H1 (cell line): ENCODE results near the gene BIN1. TPM values are rescaled to one million over a fixed set of nuclear protein-coding genes. Genes with fewer than 3 reads are reported as not detected.

Source experiments
- CTCF ChIA-PET: fragments of 300-600 bp; sonication (Branson Sonifier 250); formaldehyde crosslinking; loops from one replicate; lab custom pipeline; 2021; ENCODE audit not compliant: partially characterized antibody; lab: Charles Lee
- POLR2A ChIA-PET: fragments of 300-600 bp; sonication (Branson Sonifier 250); formaldehyde crosslinking; loops from one replicate; lab custom pipeline; 2021; ENCODE audit warnings: inconsistent platforms; ENCODE audit not compliant: partially characterized antibody; lab: Charles Lee
- DNase-seq, 2 experiments: peaks; one replicate each; pipeline versions ENCODE4 v3.0.0 to v3.0.0-alpha.2; 2010 to 2022; ENCODE audit warnings: low spot score in 2 of 2, low read depth in 1 of 2, mixed read lengths in 1 of 2
- FAIRE-seq: peaks from 2 replicates; lab custom pipeline; 2011; peaks lifted over from hg19 to GRCh38; lab: Jason Lieb, UNC
- H2AFZ ChIP-seq: 2 replicates; pipeline ENCODE4 v1.8.1; 2012; ENCODE audit warnings: low read length, inconsistent platforms
- H2AK5ac ChIP-seq: 2 replicates; pipeline ENCODE4 v1.6.1; 2013; ENCODE audit warnings: low read depth, low read length
- H2BK120ac ChIP-seq: replicated peaks from 2 replicates; pipeline ENCODE3; 2013; ENCODE audit warnings: low read depth, low read length, inconsistent platforms
- H2BK12ac ChIP-seq: 2 replicates; pipeline ENCODE4 v1.6.1; 2013; ENCODE audit warnings: low read depth, low read length
- H2BK15ac ChIP-seq: 2 replicates; pipeline ENCODE4 v1.6.1; 2013; ENCODE audit warnings: low read length
- H2BK20ac ChIP-seq: 2 replicates; pipeline ENCODE4 v1.6.1; 2013; ENCODE audit warnings: low read length
- H2BK5ac ChIP-seq: 2 replicates; pipeline ENCODE4 v1.6.1; 2013; ENCODE audit warnings: low read depth, low read length
- H3K14ac ChIP-seq: 2 replicates; pipeline ENCODE4 v1.6.1; 2013; ENCODE audit warnings: inconsistent platforms; ENCODE audit not compliant: insufficient read length
- H3K18ac ChIP-seq: 2 replicates; pipeline ENCODE4 v1.6.1; 2013; ENCODE audit warnings: low read length; ENCODE audit errors: extremely low read depth
- H3K23ac ChIP-seq: 2 replicates; pipeline ENCODE4 v1.6.1; 2013; ENCODE audit warnings: inconsistent platforms; ENCODE audit not compliant: insufficient read length
- H3K23me2 ChIP-seq: 2 replicates; pipeline ENCODE4 v1.6.1; 2013; ENCODE audit warnings: low read depth, low read length
- H3K27ac ChIP-seq: 2 replicates; pipeline ENCODE4 v1.6.1; 2011; ENCODE audit warnings: low read depth, low read length, inconsistent platforms
- H3K27me3 ChIP-seq, 4 experiments: replicated peaks in 1 of 4; 1 replicate in 1 of 4; 2 replicates in 3 of 4; pipeline versions ENCODE4 v1.6.1 to v1.8.1; 2011 to 2013; ENCODE audit warnings: low read length in 3 of 4, mild to moderate bottlenecking in 3 of 4, inconsistent platforms in 2 of 4, mixed read lengths in 2 of 4, moderate library complexity in 1 of 4; ENCODE audit not compliant: control insufficient read depth in 3 of 4, insufficient read depth in 3 of 4; ENCODE audit errors: extremely low read depth in 1 of 4
- H3K36me3 ChIP-seq, 4 experiments: 2 replicates each; pipeline versions ENCODE4 v1.6.1 to v1.8.1; 2011 to 2013; ENCODE audit warnings: mild to moderate bottlenecking in 4 of 4, low read length in 3 of 4, moderate library complexity in 2 of 4, control low read depth in 1 of 4, inconsistent platforms in 1 of 4; ENCODE audit not compliant: insufficient read depth in 4 of 4, control insufficient read depth in 2 of 4
- H3K4ac ChIP-seq: replicated peaks from 2 replicates; pipeline ENCODE3; 2013; ENCODE audit warnings: low read length, low read depth, mixed read lengths, inconsistent platforms; ENCODE audit not compliant: insufficient read length
- H3K4me1 ChIP-seq, 4 experiments: replicated peaks in 1 of 4; 1 replicate in 1 of 4; 2 replicates in 3 of 4; pipeline versions ENCODE4 v1.6.1 to v1.8.1; 2011 to 2013; ENCODE audit warnings: low read length in 3 of 4, inconsistent platforms in 2 of 4, mixed read lengths in 1 of 4; ENCODE audit not compliant: insufficient read depth in 4 of 4, control insufficient read depth in 3 of 4
- H3K4me2 ChIP-seq, 2 experiments: 2 replicates each; pipeline versions ENCODE4 v1.6.1 to v1.8.1; 2011 to 2013; ENCODE audit warnings: low read depth in 2 of 2, low read length in 2 of 2, control low read depth in 1 of 2, inconsistent platforms in 1 of 2, mild to moderate bottlenecking in 1 of 2; ENCODE audit not compliant: insufficient read depth in 1 of 2
- H3K4me3 ChIP-seq, 4 experiments: fragments of 200-600, 300-600 bp in 1 of 4; sonication (generic), shearing (Covaris generic), sonication (Bioruptor Twin) in 1 of 4; 2 replicates each; pipeline versions ENCODE4 v1.5.1 to v1.8.1; 2011 to 2016; ENCODE audit warnings: low read length in 4 of 4, low read depth in 3 of 4, control low read depth in 2 of 4, inconsistent platforms in 2 of 4, mild to moderate bottlenecking in 2 of 4, mixed read lengths in 1 of 4, moderate library complexity in 1 of 4; ENCODE audit not compliant: insufficient read depth in 2 of 4; ENCODE audit errors: extremely low read depth in 1 of 4
- H3K56ac ChIP-seq: replicated peaks from 2 replicates; pipeline ENCODE3; 2013; ENCODE audit warnings: low read depth, mild to moderate bottlenecking, mixed read lengths, low read length, inconsistent platforms; ENCODE audit not compliant: insufficient read length
- H3K79me1 ChIP-seq: 2 replicates; pipeline ENCODE4 v1.6.1; 2013; ENCODE audit warnings: low read depth, low read length, control low read depth
- H3K79me2 ChIP-seq, 2 experiments: 2 replicates each; pipeline versions ENCODE4 v1.6.1 to v1.8.1; 2012 to 2013; ENCODE audit warnings: low read length in 2 of 2, mild to moderate bottlenecking in 2 of 2, inconsistent platforms in 1 of 2; ENCODE audit not compliant: insufficient read depth in 2 of 2, control insufficient read depth in 1 of 2
- H3K9ac ChIP-seq, 4 experiments: replicated peaks in 1 of 4; 1 replicate in 1 of 4; 2 replicates in 3 of 4; pipeline versions ENCODE4 v1.6.1 to v1.8.1; 2011 to 2013; ENCODE audit warnings: low read depth in 3 of 4, low read length in 3 of 4, control low read depth in 2 of 4, mild to moderate bottlenecking in 2 of 4, moderate library complexity in 2 of 4, inconsistent platforms in 1 of 4; ENCODE audit errors: extremely low read depth in 1 of 4
- H3K9me3 ChIP-seq, 2 experiments: 2 replicates each; pipeline versions ENCODE4 v1.6.1 to v1.8.1; 2012 to 2013; ENCODE audit warnings: mild to moderate bottlenecking in 2 of 2, moderate library complexity in 2 of 2, control low read depth in 1 of 2, inconsistent platforms in 1 of 2, low read depth in 1 of 2, low read length in 1 of 2, mixed read lengths in 1 of 2; ENCODE audit not compliant: insufficient read depth in 2 of 2
- H4K20me1 ChIP-seq, 2 experiments: replicated peaks in 1 of 2; 2 replicates each; pipeline versions ENCODE3 to v1.8.1; 2011 to 2013; ENCODE audit warnings: inconsistent platforms in 2 of 2, low read length in 2 of 2, mild to moderate bottlenecking in 1 of 2; ENCODE audit not compliant: insufficient read depth in 2 of 2, control insufficient read depth in 1 of 2
- H4K5ac ChIP-seq: 2 replicates; pipeline ENCODE4 v1.6.1; 2013; ENCODE audit warnings: low read length, low read depth, mixed read lengths, inconsistent platforms; ENCODE audit not compliant: insufficient read length
- H4K8ac ChIP-seq: 2 replicates; pipeline ENCODE4 v1.8.0; 2013; ENCODE audit warnings: mild to moderate bottlenecking, moderate library complexity, low read length, inconsistent platforms; ENCODE audit not compliant: insufficient read depth; ENCODE audit errors: extremely low read depth
- H4K91ac ChIP-seq: replicated peaks from 2 replicates; pipeline ENCODE3; 2013; ENCODE audit warnings: low read length, mixed read lengths, inconsistent platforms; ENCODE audit not compliant: insufficient read length
- BRCA1 ChIP-seq: IDR thresholded peaks from 2 replicates; pipeline ENCODE4 v1.6.1; 2012; ENCODE audit warnings: low read depth, low read length, improper control_type of control experiment
- CBX5 ChIP-seq: fragments of 300-800, 300-1000 bp; sonication (generic); IDR thresholded peaks from 2 replicates; pipeline ENCODE4 v1.7.1; 2016; ENCODE audit warnings: antibody characterized with exemption, low read length, low read depth
- CBX8 ChIP-seq: fragments of 300-800, 300-1000 bp; sonication (generic); IDR thresholded peaks from 2 replicates; pipeline ENCODE4 v1.7.1; 2016; ENCODE audit warnings: low read depth, low read length, borderline replicate concordance
- EGR1 ChIP-seq: IDR thresholded peaks from 2 replicates; pipeline ENCODE4 v1.6.1; 2011; ENCODE audit warnings: low read depth, low read length, borderline replicate concordance
- POLR2AphosphoS5 ChIP-seq: IDR thresholded peaks from 2 replicates; pipeline ENCODE4 v1.6.1; 2011; ENCODE audit warnings: low read depth, low read length
- POU5F1 ChIP-seq: IDR thresholded peaks from 2 replicates; pipeline ENCODE4 v1.6.1; 2011; ENCODE audit warnings: low read depth, mild to moderate bottlenecking, low read length, moderate library complexity
- TCF12 ChIP-seq: IDR thresholded peaks from 2 replicates; pipeline ENCODE4 v1.6.1; 2011; ENCODE audit warnings: low read depth, mild to moderate bottlenecking, low read length
- WGBS, 2 experiments: shearing (Covaris generic) in 1 of 2; methylation state at CpG; one replicate each; pipeline versions ENCODE4 v1.1.6 to v1.1.7; 2013 to 2015; ENCODE audit warnings: low lambda C conversion rate in 2 of 2, mixed read lengths in 2 of 2, inconsistent platforms in 1 of 2, low coverage in 1 of 2, missing lambda C conversion rate in 1 of 2; ENCODE audit not compliant: insufficient replicate concordance in 2 of 2, insufficient coverage in 1 of 2, insufficient read length in 1 of 2; ENCODE audit errors: extremely low coverage in 1 of 2, missing lambda C conversion rate in 1 of 2; 5-methylcytosine and 5-hydroxymethylcytosine counted together
- polyA plus RNA-seq, 7 experiments: library from polyadenylated mRNA; depleted of rRNA in 3 of 7; stranded (reverse) in 5 of 7; unstranded in 2 of 7; fragments of >200 nt in 5 of 7; fragments of 200-250 nt in 2 of 7; gene quantifications; 1 replicate in 5 of 7; 2 replicates in 1 of 7; 4 replicates in 1 of 7; pipeline versions ENCODE4 v1.2.1 to v1.2.3, GENCODE V29; 2011 to 2013; ENCODE audit warnings: missing spikeins in 2 of 7, mixed read lengths in 2 of 7
- total RNA-seq: library from RNA; stranded (reverse); fragmentation: NEBNext Ultra II Directional; extraction: Animal tissue kit (Norgen Biotek cat#: 25700); gene quantifications from 2 replicates; pipeline ENCODE4 v1.2.1, GENCODE V29; 2021
- TF ChIP-seq, protein P1 (sequence below): IDR thresholded peaks from 2 replicates; pipeline ENCODE4 v1.6.1; 2012; ENCODE audit warnings: inconsistent platforms
- TF ChIP-seq, protein P2 (sequence below), 3 experiments: IDR thresholded peaks; 1 replicate in 2 of 3; 2 replicates in 1 of 3; pipeline versions ENCODE4 v1.5.1 to v1.6.1; 2011; ENCODE audit warnings: low read length in 3 of 3, mild to moderate bottlenecking in 3 of 3, inconsistent platforms in 2 of 3, low read depth in 1 of 3, moderate library complexity in 1 of 3; ENCODE audit not compliant: insufficient read depth in 1 of 3; ENCODE audit errors: control extremely low read depth in 1 of 3

The BIN1 gene
- total and polyA plus RNA-seq, 2 of the 8 experiments (the other 6 are each of a cell fraction or from before 2014, with no cell fraction given): 23.6 to 35.6 TPM

DNA sequence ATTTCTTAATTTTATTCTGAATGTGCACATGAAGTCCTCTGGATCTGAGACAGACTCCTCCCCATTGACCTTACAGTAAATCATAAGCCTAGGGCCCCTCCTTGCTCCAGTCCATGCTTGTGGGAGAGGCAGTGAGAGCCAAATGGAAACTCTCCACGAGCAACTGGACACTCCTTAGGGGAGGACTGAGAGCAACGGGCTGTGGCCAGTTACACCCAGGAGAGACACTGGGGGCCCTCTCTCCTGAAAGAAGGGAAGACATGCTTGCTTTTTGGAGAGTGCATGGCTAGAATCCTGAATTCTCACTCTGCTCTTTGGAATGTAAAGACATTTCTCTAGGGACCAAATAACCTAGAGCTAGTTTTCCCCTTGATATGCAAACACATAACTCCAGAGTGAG, 49.0 kb upstream of the BIN1 start:
- no peaks in the 10 kb centered on the region for H3K27me3 ChIP-seq
- H3K79me2 ChIP-seq: no peaks in the 10 kb centered on the region
- no peak overlapping the region for H3K56ac ChIP-seq
- no peak overlapping the region for H2BK20ac ChIP-seq
- H2BK120ac ChIP-seq: no peak overlapping the region
- H2BK5ac ChIP-seq: no peak overlapping the region
- ChIA-PET POLR2A (no interaction called here), CTCF (interaction anchor here (1.3 to 3.2 kb wide), 5 partner anchors 15 to 85 kb away, joined by 4 to 10 read pairs (median 7); no protein-coding TSS in a partner anchor)
- no peak for TF ChIP-seq BRCA1
- TF ChIP-seq, protein P1, sequence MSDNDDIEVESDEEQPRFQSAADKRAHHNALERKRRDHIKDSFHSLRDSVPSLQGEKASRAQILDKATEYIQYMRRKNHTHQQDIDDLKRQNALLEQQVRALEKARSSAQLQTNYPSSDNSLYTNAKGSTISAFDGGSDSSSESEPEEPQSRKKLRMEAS: no peak
- TF ChIP-seq EGR1: no peak
- no peak for TF ChIP-seq POU5F1
- TF ChIP-seq CBX5: no peak
- TF ChIP-seq POLR2AphosphoS5: no peak
- TF ChIP-seq, protein P2, sequence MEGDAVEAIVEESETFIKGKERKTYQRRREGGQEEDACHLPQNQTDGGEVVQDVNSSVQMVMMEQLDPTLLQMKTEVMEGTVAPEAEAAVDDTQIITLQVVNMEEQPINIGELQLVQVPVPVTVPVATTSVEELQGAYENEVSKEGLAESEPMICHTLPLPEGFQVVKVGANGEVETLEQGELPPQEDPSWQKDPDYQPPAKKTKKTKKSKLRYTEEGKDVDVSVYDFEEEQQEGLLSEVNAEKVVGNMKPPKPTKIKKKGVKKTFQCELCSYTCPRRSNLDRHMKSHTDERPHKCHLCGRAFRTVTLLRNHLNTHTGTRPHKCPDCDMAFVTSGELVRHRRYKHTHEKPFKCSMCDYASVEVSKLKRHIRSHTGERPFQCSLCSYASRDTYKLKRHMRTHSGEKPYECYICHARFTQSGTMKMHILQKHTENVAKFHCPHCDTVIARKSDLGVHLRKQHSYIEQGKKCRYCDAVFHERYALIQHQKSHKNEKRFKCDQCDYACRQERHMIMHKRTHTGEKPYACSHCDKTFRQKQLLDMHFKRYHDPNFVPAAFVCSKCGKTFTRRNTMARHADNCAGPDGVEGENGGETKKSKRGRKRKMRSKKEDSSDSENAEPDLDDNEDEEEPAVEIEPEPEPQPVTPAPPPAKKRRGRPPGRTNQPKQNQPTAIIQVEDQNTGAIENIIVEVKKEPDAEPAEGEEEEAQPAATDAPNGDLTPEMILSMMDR (IDR thresholded peaks at IDR 0.05; ENCODE audit: control extremely low read depth in 1 of 3, insufficient read depth in 1 of 3, low read depth in 1 of 3, low read length in 3 of 3): no peak
- no peak for TF ChIP-seq TCF12
- TF ChIP-seq CBX8: no peak
- H3K9ac ChIP-seq: no peak overlapping the region
- no peak overlapping the region for H4K5ac ChIP-seq
- H3K36me3 ChIP-seq: no peaks in the 10 kb centered on the region
- no peak overlapping the region for H3K14ac ChIP-seq
- no peak overlapping the region for H2BK15ac ChIP-seq
- H3K4me3 ChIP-seq: no peak overlapping the region
- no peak overlapping the region for H4K8ac ChIP-seq
- H2BK12ac ChIP-seq: no peak overlapping the region
- no peak overlapping the region for H4K91ac ChIP-seq
- no peak overlapping the region for H2AK5ac ChIP-seq
- no peak overlapping the region for H3K4ac ChIP-seq
- 86% methylated on average over 2 of the region's 2 CpGs; no CpG with 5 or more reads in 1 of the 2 experiments for WGBS, 2 experiments
- H3K23ac ChIP-seq: no peak overlapping the region
- no peak overlapping the region for H3K18ac ChIP-seq
- H3K27ac ChIP-seq: no peak overlapping the region
- H3K4me1 ChIP-seq: peaks cover 0 to 8% (median 5%) of the 10 kb centered on the region in 4 experiments; a peak in 4 of 7 replicates
- H3K79me1 ChIP-seq: no peaks in the 10 kb centered on the region
- DNase-seq (no peak), FAIRE-seq (no peak)
- H4K20me1 ChIP-seq: no peaks in the 10 kb centered on the region
- H2AFZ ChIP-seq: no peak overlapping the region
- H3K23me2 ChIP-seq: no peaks in the 10 kb centered on the region
- no peak overlapping the region for H3K4me2 ChIP-seq
- H3K9me3 ChIP-seq: peaks cover 0 to 9% of the 10 kb centered on the region in 2 experiments; a peak in 2 of 4 replicates
